ENCODE results near the gene EMC8.
"Not testable (repeated sequence)": the region's sequence is repeated elsewhere in the genome, so short reads cannot be mapped to it uniquely, and the experiment has no call there.

The EMC8 gene

GRCh38 chr16:85839681-85840240, 40.4 kb upstream of the EMC8 start:
- no peak for DNase-seq (ENCODE audit: low read depth)
- TF ChIP-seq CTCF (IDR thresholded peaks at IDR 0.05; ENCODE audit: insufficient read depth, low read depth, low read length, missing control alignments) = no peak
- no peak overlapping the region for H3K4me3 ChIP-seq (ENCODE audit: low read depth, low read length)

GRCh38 chr16:85838876-85839585, 39.7 kb upstream of the EMC8 start:
- no peak for TF ChIP-seq CTCF (IDR thresholded peaks at IDR 0.05; ENCODE audit: insufficient read depth, low read depth, low read length, missing control alignments)

GRCh38 chr16:85838381-85838780, 39.0 kb upstream of the EMC8 start:
- no peak for TF ChIP-seq CTCF (IDR thresholded peaks at IDR 0.05; ENCODE audit: insufficient read depth, low read depth, low read length, missing control alignments)
- no peak for DNase-seq (ENCODE audit: low read depth)
- H3K4me3 ChIP-seq (ENCODE audit: low read depth, low read length) = no peak overlapping the region

More at GRCh38 chr16:85838876-85839585, 39.7 kb upstream of the EMC8 start:
- DNase-seq (ENCODE audit: low read depth) = no peak
- H3K4me3 ChIP-seq (ENCODE audit: low read depth, low read length) = no peak overlapping the region

- not testable (repeated sequence) for DNase-seq (ENCODE audit: low read depth); H3K4me3 ChIP-seq (ENCODE audit: low read depth, low read length)
These were observed 38.3 kb upstream of the EMC8 start for GRCh38 chr16:85837654-85838053.

GRCh38 chr16:85836706-85837582, 37.6 kb upstream of the EMC8 start:
- no peak overlapping the region for H3K4me3 ChIP-seq (ENCODE audit: low read depth, low read length)
- no peak for TF ChIP-seq CTCF (IDR thresholded peaks at IDR 0.05; ENCODE audit: insufficient read depth, low read depth, low read length, missing control alignments)
- no peak for DNase-seq (ENCODE audit: low read depth)

- TF ChIP-seq CTCF (IDR thresholded peaks at IDR 0.05; ENCODE audit: insufficient read depth, low read depth, low read length, missing control alignments) = no peak
- no peak for DNase-seq (ENCODE audit: low read depth)
- H3K4me3 ChIP-seq (ENCODE audit: low read depth, low read length) = no peak overlapping the region
These were observed 36.8 kb upstream of the EMC8 start for GRCh38 chr16:85835956-85836705.

Measured in GM12865 (cell line).